Ascending aorta (tissue), 2 donors: ENCODE data around the gene ACTL7B. TPM values are rescaled to one million over a fixed set of nuclear protein-coding genes. Genes with fewer than 3 reads are reported as not detected.

ENCODE experiments used
- DNase-seq, 2 donors: peaks; one replicate each; pipeline ENCODE4 v3.0.0-alpha.2; 2019; ENCODE audit warnings: low spot score in 2 of 2
- H3K27ac ChIP-seq, 2 donors: fragments of 200-600 bp; sonication (generic); one replicate each; pipeline ENCODE4 v1.5.1; 2016 to 2017; ENCODE audit warnings: mild to moderate bottlenecking in 1 of 2
- H3K27me3 ChIP-seq: fragments of 200-600 bp; sonication (generic); one replicate; pipeline ENCODE4 v1.5.1; 2017
- H3K36me3 ChIP-seq, 2 donors: fragments of 200-600 bp; sonication (generic); one replicate each; pipeline ENCODE4 v1.5.1; 2016
- H3K4me1 ChIP-seq, 2 donors: fragments of 200-600 bp; sonication (generic); one replicate each; pipeline ENCODE4 v1.5.1; 2016 to 2017; ENCODE audit warnings: mild to moderate bottlenecking in 1 of 2
- H3K4me3 ChIP-seq, 2 donors: fragments of 200-600 bp; sonication (generic); one replicate each; pipeline ENCODE4 v1.5.1; 2016 to 2017; ENCODE audit warnings: mild to moderate bottlenecking in 1 of 2
- H3K9me3 ChIP-seq, 2 donors: fragments of 200-600 bp; sonication (generic); one replicate each; pipeline ENCODE4 v1.5.1; 2016
- CTCF ChIP-seq, 3 experiments: fragments of 200-600 bp in 2 of 3; fragments of 450-650 bp in 1 of 3; sonication (generic) in 2 of 3; IDR thresholded peaks; one replicate each; pipeline ENCODE4 v1.5.1; 2016 to 2019; ENCODE audit warnings: antibody characterized with exemption in 3 of 3, mild to moderate bottlenecking in 1 of 3, moderate library complexity in 1 of 3
- intact Hi-C: fragments of 100-400 bp; cut with DNase I; formaldehyde crosslinking; loops from one replicate; pipeline ENCODE4 v1.15.1; 2023
- total RNA-seq: library from RNA; depleted of rRNA; stranded (reverse); fragments of >200 nt; gene quantifications from one replicate; pipeline ENCODE4 v1.1.0, GENCODE V29; 2016

The ACTL7B gene
- total RNA-seq, 1 donor from 2014 or later: not detected

- Histone ChIP-seq H3K27me3 (no peaks in the 10 kb centered on the region), H3K9me3 (no peaks in the 10 kb centered on the region), H3K36me3 (no peaks in the 10 kb centered on the region), H3K4me1 (no peaks in the 10 kb centered on the region), H3K27ac (no peak overlapping the region), H3K4me3 (no peak overlapping the region)
- intact Hi-C loops: no loop called here
- DNase-seq: no peak
- TF ChIP-seq CTCF (IDR thresholded peaks at IDR 0.05): no peak
Observed at GRCh38 chr9:108838017-108838416, 17.8 kb downstream of the ACTL7B start.

- no peak for TF ChIP-seq CTCF (IDR thresholded peaks at IDR 0.05)
Observed at GRCh38 chr9:108837530-108837929, 18.3 kb downstream of the ACTL7B start.

GRCh38 chr9:108836781-108837180, 19.0 kb downstream of the ACTL7B start:
- TF ChIP-seq CTCF (IDR thresholded peaks at IDR 0.05): no peak
- no peaks in the 10 kb centered on the region for H3K27me3 ChIP-seq
- H3K36me3 ChIP-seq: no peaks in the 10 kb centered on the region
- no peaks in the 10 kb centered on the region for H3K9me3 ChIP-seq
- H3K27ac ChIP-seq: no peak overlapping the region
- H3K4me1 ChIP-seq: no peaks in the 10 kb centered on the region
- no peak overlapping the region for H3K4me3 ChIP-seq
- intact Hi-C loops: no loop called here
- no peak for DNase-seq

More at GRCh38 chr9:108837530-108837929, 18.3 kb downstream of the ACTL7B start:
- H3K9me3 ChIP-seq: no peaks in the 10 kb centered on the region
- intact Hi-C loops: no loop called here
- H3K4me3 ChIP-seq: no peak overlapping the region
- no peak for DNase-seq
- H3K27ac ChIP-seq: no peak overlapping the region
- no peaks in the 10 kb centered on the region for H3K4me1 ChIP-seq
- no peaks in the 10 kb centered on the region for H3K36me3 ChIP-seq
- no peaks in the 10 kb centered on the region for H3K27me3 ChIP-seq

- Histone ChIP-seq H3K27ac (no peak overlapping the region), H3K4me1 (no peaks in the 10 kb centered on the region), H3K27me3 (no peaks in the 10 kb centered on the region), H3K4me3 (no peak overlapping the region), H3K9me3 (no peaks in the 10 kb centered on the region), H3K36me3 (no peaks in the 10 kb centered on the region)
- TF ChIP-seq CTCF (IDR thresholded peaks at IDR 0.05): no peak
- DNase-seq: no peak
- intact Hi-C loops: no loop called here
Observed at GRCh38 chr9:108836319-108836718, 19.5 kb downstream of the ACTL7B start.

GRCh38 chr9:108835831-108836230, 20.0 kb downstream of the ACTL7B start:
- no peaks in the 10 kb centered on the region for H3K36me3 ChIP-seq
- H3K4me3 ChIP-seq: no peak overlapping the region
- H3K27me3 ChIP-seq: no peaks in the 10 kb centered on the region
- no peak for DNase-seq
- H3K27ac ChIP-seq: no peak overlapping the region
- intact Hi-C loops: no loop called here
- TF ChIP-seq CTCF (IDR thresholded peaks at IDR 0.05): no peak
- H3K4me1 ChIP-seq: no peaks in the 10 kb centered on the region
- no peaks in the 10 kb centered on the region for H3K9me3 ChIP-seq
